ENCODE data around the gene TBXT. TPM values are rescaled to one million over a fixed set of nuclear protein-coding genes. Genes with fewer than 3 reads are reported as not detected.
"Not testable (repeated sequence)": the region's sequence is repeated elsewhere in the genome, so short reads cannot be mapped to it uniquely, and the experiment has no call there.

Gene TBXT
- polyA plus RNA-seq, 4 donors, result not detected

- DNase-seq (ENCODE audit: low read depth in 4 of 4, low spot score in 3 of 4), result no peak
These were observed 5.8 kb upstream of the TBXT start for GRCh38 chr6:166173281-166173951.

- DNase-seq (ENCODE audit: low read depth in 4 of 4, low spot score in 3 of 4), result no peak
These were observed 4.9 kb upstream of the TBXT start for GRCh38 chr6:166172546-166172945.

DNA sequence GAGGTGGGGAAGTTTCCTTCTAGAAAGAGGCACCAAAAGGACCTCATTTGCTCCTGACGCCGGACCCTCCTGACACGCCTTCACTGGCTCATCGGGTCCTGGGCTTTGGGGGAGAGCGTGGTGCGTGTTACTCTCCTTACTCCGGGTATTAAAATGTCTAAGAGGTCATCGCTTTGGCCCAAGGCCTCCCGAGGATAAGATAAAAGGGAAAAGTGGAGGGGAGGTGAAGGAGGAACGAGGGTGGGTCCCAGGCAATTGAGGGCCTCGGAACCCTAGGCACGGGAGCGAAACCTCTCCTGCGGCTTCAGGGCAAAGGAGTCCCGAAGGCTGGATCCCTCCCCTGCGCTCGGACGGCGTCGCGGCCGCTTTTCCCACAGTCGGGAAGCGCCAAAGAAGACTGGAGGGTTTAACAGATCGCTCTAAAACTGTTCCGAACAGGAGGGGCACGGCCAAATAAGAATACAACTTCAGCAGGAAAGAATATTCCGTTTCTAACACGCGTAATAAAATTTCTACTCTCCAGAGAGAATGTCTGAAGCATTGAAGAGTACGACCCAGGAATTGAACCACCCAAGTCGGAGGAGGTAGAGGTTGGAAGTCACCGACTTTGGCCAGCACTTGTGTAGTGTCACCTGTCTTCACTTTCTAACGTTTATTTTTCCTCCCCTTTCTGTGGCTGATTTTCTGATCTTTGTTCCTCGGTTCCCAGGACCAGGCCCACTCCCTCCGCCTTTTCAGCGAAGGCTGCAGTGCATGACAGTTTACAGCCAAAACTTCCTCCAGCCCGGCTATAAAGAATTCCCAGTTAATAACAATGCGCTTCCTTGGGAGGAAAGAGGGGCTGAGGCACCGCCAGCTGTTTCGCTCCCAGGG is 2.1 kb upstream of the TBXT start:
- DNase-seq (ENCODE audit: low read depth in 4 of 4, low spot score in 3 of 4), result no peak

GRCh38 chr6:166168616-166169548 is 1.2 kb upstream of the TBXT start:
- DNase-seq (ENCODE audit: low read depth in 4 of 4, low spot score in 3 of 4), result no peak

- DNase-seq (ENCODE audit: low read depth in 4 of 4, low spot score in 3 of 4), result no peak
These were observed 356 bp downstream of the TBXT start for GRCh38 chr6:166167258-166167731.

- no peak for DNase-seq (ENCODE audit: low read depth in 4 of 4, low spot score in 3 of 4)
These were observed 1.1 kb downstream of the TBXT start for GRCh38 chr6:166166314-166167257.

DNA sequence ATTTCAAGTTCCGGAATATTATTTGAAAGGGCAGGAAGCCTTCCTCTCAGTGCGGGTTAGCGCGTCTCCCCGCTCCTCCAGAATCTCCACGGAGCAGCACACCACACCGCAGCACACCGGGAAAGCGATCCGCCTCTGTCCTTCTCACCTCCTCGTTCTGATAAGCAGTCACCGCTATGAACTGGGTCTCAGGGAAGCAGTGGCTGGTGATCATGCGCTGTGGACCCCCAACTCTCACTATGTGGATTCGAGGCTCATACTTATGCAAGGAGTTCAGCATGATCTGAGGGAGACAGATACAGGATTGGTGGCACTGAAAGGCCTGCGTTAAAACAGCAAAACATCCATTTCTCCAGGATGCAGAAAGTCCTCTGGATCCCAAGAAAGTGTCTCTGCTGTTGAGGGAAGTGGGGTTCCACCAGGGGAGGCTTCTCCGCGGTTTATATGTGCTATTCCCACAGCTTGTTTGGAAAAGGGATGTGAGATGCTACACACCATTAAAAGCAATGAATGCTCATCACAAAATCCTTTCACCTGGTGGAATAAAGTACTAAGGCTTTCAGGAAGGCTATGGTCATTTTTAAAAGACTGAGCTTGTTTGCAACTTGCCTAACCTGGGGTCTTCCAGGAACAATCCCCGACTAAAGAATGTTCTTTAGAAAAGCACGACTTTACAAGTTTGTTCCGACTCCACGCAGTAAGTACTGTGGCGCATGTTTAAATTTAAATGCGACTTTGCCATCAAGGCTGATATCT is 1.9 kb downstream of the TBXT start:
- no peak for DNase-seq (ENCODE audit: low read depth in 4 of 4, low spot score in 3 of 4)

- no peak for DNase-seq (ENCODE audit: low read depth in 4 of 4, low spot score in 3 of 4)
These were observed 4.9 kb downstream of the TBXT start for GRCh38 chr6:166162599-166163342.

- no peak for DNase-seq (ENCODE audit: low read depth in 4 of 4, low spot score in 3 of 4)
These were observed 9.6 kb downstream of the TBXT start for GRCh38 chr6:166157930-166158617.

GRCh38 chr6:166156942-166157341 is 10.7 kb downstream of the TBXT start:
- no peak for DNase-seq (ENCODE audit: low read depth in 4 of 4, low spot score in 3 of 4)

- DNase-seq (ENCODE audit: low read depth in 4 of 4, low spot score in 3 of 4), result no peak
These were observed 13.7 kb downstream of the TBXT start for GRCh38 chr6:166153966-166154365.

- DNase-seq (ENCODE audit: low read depth in 4 of 4, low spot score in 3 of 4), result no peak
These were observed 15.0 kb downstream of the TBXT start for GRCh38 chr6:166152660-166153059.

- no peak for DNase-seq (ENCODE audit: low read depth in 4 of 4, low spot score in 3 of 4)
These were observed 15.9 kb downstream of the TBXT start for GRCh38 chr6:166151798-166152197.

- no peak for DNase-seq (ENCODE audit: low read depth in 4 of 4, low spot score in 3 of 4)
These were observed 21.9 kb downstream of the TBXT start for GRCh38 chr6:166145751-166146150.

GRCh38 chr6:166143011-166143410 is 24.6 kb downstream of the TBXT start:
- DNase-seq (ENCODE audit: low read depth in 4 of 4, low spot score in 3 of 4), result no peak

DNA sequence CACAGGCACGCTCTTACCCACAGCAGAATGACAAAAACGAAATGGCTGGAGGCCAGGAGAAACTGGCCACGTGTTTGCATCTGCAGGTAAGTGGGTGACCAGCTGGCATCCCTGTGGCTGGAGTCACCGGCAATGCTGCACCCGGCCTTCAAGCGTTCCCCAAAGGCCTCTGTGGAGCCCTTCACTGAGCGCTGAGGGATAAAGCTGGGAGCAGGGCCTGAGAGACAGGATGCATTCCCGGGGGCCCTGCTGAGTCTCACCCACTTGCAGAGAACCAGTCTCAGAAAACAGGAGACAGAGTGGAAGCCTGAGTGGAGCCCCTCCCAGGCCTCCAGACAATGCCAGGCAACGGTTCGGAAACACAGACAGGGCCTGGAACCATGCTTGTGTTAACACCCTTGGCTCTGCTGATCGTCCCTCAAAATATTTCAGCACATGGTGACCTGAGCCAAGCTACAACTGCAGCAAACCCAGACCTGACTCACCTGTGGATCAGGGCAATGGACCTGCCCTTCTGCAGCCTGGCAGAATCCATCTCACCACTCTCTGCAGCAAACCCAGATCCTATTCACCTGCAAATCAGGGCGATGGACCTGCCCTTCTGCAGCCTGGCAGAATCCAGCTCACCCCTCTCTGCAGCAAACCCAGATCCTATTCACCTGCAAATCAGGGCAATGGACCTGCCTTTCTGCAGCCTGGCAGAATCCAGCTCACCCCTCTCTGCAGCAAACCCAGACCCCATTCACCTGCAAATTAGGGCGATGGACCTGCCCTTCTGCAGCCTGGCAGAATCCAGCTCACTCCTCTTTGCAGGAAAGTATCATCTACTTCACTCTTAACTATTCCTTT is 39.8 kb downstream of the TBXT start:
- DNase-seq (ENCODE audit: low read depth in 4 of 4, low spot score in 3 of 4), result no peak

DNA sequence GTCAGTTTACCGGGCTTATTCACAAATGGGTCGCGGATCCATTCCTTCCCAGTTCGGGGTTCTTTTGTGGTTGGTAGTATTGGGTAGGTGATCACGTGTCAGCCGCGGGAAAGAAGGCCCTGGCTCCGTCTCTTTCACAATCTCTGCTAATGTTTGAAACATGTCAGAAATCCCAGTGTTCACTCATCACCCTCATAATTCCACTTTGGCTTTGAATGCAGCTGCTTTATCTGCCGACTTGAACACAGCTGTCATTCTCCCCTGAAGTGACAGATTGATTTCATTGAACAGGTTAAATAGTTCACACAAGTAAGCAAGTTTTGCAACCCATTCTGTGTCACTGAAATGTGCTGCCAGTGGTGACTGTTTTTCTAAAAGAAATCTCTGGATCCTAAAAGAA is 44.5 kb downstream of the TBXT start:
- DNase-seq (ENCODE audit: low read depth in 4 of 4, low spot score in 3 of 4), result not testable (repeated sequence)

All from left renal pelvis (tissue), 4 donors.